ENCODE results near the gene LRRC56. TPM values are rescaled to one million over a fixed set of nuclear protein-coding genes. Genes with fewer than 3 reads are reported as not detected.

LRRC56 gene
- total RNA-seq, 1 experiment from 2014 or later: 3.4 TPM

DNA sequence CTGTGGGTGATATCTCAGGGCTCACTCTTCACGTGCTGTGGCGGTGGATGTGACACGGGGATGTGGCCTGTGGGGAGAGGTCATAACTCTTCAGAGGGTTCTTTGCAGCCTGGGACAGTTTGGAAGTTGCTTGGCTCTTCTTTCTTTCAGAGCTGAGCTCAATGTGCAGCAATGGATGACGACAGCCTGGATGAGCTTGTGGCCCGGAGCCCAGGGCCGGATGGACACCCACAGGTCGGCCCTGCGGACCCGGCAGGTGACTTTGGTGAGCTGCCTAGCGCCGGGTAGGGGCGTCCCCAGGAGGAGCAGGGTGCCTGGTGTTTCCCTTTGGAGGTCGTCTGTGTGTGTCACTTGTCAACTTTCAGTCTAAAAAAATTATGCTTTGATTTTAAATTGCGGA lies 44.0 kb downstream of the LRRC56 start:
- TF ChIP-seq, protein P1, sequence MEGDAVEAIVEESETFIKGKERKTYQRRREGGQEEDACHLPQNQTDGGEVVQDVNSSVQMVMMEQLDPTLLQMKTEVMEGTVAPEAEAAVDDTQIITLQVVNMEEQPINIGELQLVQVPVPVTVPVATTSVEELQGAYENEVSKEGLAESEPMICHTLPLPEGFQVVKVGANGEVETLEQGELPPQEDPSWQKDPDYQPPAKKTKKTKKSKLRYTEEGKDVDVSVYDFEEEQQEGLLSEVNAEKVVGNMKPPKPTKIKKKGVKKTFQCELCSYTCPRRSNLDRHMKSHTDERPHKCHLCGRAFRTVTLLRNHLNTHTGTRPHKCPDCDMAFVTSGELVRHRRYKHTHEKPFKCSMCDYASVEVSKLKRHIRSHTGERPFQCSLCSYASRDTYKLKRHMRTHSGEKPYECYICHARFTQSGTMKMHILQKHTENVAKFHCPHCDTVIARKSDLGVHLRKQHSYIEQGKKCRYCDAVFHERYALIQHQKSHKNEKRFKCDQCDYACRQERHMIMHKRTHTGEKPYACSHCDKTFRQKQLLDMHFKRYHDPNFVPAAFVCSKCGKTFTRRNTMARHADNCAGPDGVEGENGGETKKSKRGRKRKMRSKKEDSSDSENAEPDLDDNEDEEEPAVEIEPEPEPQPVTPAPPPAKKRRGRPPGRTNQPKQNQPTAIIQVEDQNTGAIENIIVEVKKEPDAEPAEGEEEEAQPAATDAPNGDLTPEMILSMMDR (conservative IDR thresholded peaks at IDR 0.05): no peak
- DNase-seq: no peak
- H3K4me1 Mint-ChIP-seq: peaks cover 11 to 15% of the 10 kb centered on the region in 2 experiments; a peak in 3 of 4 replicates
- H3K4me3 Mint-ChIP-seq: no peak overlapping the region; a peak in 1 of 5 replicates
- Histone ChIP-seq H2BK12ac (ENCODE audit: insufficient read length, low read depth, low read length) (no peak overlapping the region), H3K4me1 (ENCODE audit: insufficient read depth, low read length) (no peaks in the 10 kb centered on the region), H3K27me3 (ENCODE audit: insufficient read depth, low read length) (no peaks in the 10 kb centered on the region), H3K56ac (ENCODE audit: insufficient read length, low read depth, low read length) (no peak overlapping the region), H3K9me3 (ENCODE audit: control insufficient read depth, low read depth, low read length) (no peaks in the 10 kb centered on the region), H4K8ac (replicated peaks; ENCODE audit: insufficient read length, low read depth, low read length) (no peak overlapping the region), H2BK15ac (ENCODE audit: low read depth, low read length) (no peak overlapping the region), H3K23ac (ENCODE audit: insufficient read length, low read depth, low read length) (no peak overlapping the region), H3K9ac (ENCODE audit: extremely low read depth, insufficient read length, low read length) (no peak overlapping the region), H2AFZ (ENCODE audit: low read length) (no peak overlapping the region), H3K14ac (ENCODE audit: insufficient read depth, low read length) (no peak overlapping the region), H2AK5ac (ENCODE audit: insufficient read length, low read length) (no peak overlapping the region), H3K4me2 (ENCODE audit: insufficient read depth, insufficient read length, low read length) (no peak overlapping the region), H3K23me2 (ENCODE audit: insufficient read length, low read depth, low read length, poor library complexity, severe bottlenecking) (peaks cover 7% of the 10 kb centered on the region), H2BK5ac (ENCODE audit: insufficient read length, low read length) (no peak overlapping the region), H3K79me2 (ENCODE audit: insufficient read depth, low read length) (peaks cover 42% of the 10 kb centered on the region; the same call in 1 of the 2 replicates), H4K5ac (ENCODE audit: insufficient read length, low read depth, low read length) (no peak overlapping the region), H3K79me1 (ENCODE audit: insufficient read depth, low read depth, low read length, poor library complexity, severe bottlenecking) (peaks cover 14% of the 10 kb centered on the region), H3K18ac (ENCODE audit: insufficient read length, low read depth, low read length) (no peak overlapping the region), H3K4ac (ENCODE audit: low read depth, low read length) (no peak overlapping the region), H4K91ac (ENCODE audit: insufficient read length, low read depth, low read length) (no peak overlapping the region), H3T11ph (ENCODE audit: low read length) (no peak overlapping the region), H2BK120ac (ENCODE audit: low read depth, low read length, poor library complexity, severe bottlenecking) (no peak overlapping the region), H4K20me1 (ENCODE audit: control insufficient read depth, insufficient read depth, insufficient read length) (peaks cover 3% of the 10 kb centered on the region), H3K27ac (ENCODE audit: insufficient read length, low read depth, low read length) (no peak overlapping the region), H2BK20ac (ENCODE audit: low read depth, low read length, poor library complexity, severe bottlenecking) (no peak overlapping the region)
- H3K9me3 Mint-ChIP-seq: no peaks in the 10 kb centered on the region
- peak overlapping the region in 2 of 3 experiments; percentile 61 to 71; a peak in 4 of 7 replicates for H3K27ac Mint-ChIP-seq
- WGBS (ENCODE audit: extremely low coverage, insufficient read length, low lambda C conversion rate): no CpG with 5 or more reads among the region's 14 CpGs
- H3K36me3 Mint-ChIP-seq (ENCODE audit: insufficient read depth in 1 of 3, low read depth in 3 of 3): peaks cover 16 to 44% (median 37%) of the 10 kb centered on the region in 3 experiments; a peak in 6 of 7 replicates
- no peaks in the 10 kb centered on the region for H3K27me3 Mint-ChIP-seq (ENCODE audit: low read depth)
